K562 (cell line): ENCODE measurements around the gene ARHGEF38. TPM values are rescaled to one million over a fixed set of nuclear protein-coding genes. Genes with fewer than 3 reads are reported as not detected.

Experiments used
- ATAC-seq: fragments of 200-7000 bp; cut with Tn5 transposase; 3 replicates; pipeline ENCODE4 v1.9.1; 2020; ENCODE audit warnings: moderate library complexity
- BruUV-seq: library from RNA; stranded (reverse); fragments of 400-500 nt; replicated peaks from 2 replicates; lab custom pipeline; 2021; lab: Mats Ljungman, UMichigan
- CTCF ChIA-PET: fragments of 300-600 bp; formaldehyde crosslinking; extraction: SDS; loops from one replicate; lab custom pipeline; 2021; ENCODE audit warnings: low intra/inter-chr PET ratio; lab: Yijun Ruan, JAX
- POLR2A ChIA-PET: fragments of 300-600, 350-650 bp; sonication (Branson Sonifier 250); formaldehyde crosslinking; extraction: SDS; loops from one replicate; lab custom pipeline; 2021; ENCODE audit warnings: antibody characterized with exemption, inconsistent platforms; lab: Yijun Ruan, JAX
- DNase-seq, 4 experiments: peaks; one replicate each; pipeline versions ENCODE4 v3.0.0 to v3.0.0-alpha.2; 2011 to 2018; ENCODE audit warnings: low spot score in 3 of 4, mixed read lengths in 3 of 4; ENCODE audit errors: extremely low read depth in 1 of 4
- FAIRE-seq: peaks from 2 replicates; lab custom pipeline; 2011; peaks lifted over from hg19 to GRCh38; lab: Jason Lieb, UNC
- H2AFZ ChIP-seq: 2 replicates; pipeline ENCODE4 v1.6.0; 2011; ENCODE audit warnings: low read depth, low read length, control low read depth, inconsistent platforms
- H3K27ac ChIP-seq: fragments of 200-600 bp; 3 replicates; pipeline ENCODE4 v1.8.0; 2011; ENCODE audit warnings: low read depth, mild to moderate bottlenecking, control low read depth, inconsistent platforms, low read length, moderate library complexity, mixed read lengths; ENCODE audit errors: extremely low read depth
- H3K27me3 ChIP-seq, 2 experiments: fragments of 300-600 bp in 1 of 2; 2 replicates in 1 of 2; 3 replicates in 1 of 2; pipeline versions ENCODE4 v1.6.0 to v1.8.0; 2011; ENCODE audit warnings: inconsistent platforms in 2 of 2, low read length in 2 of 2, mild to moderate bottlenecking in 1 of 2, mixed read lengths in 1 of 2, moderate library complexity in 1 of 2; ENCODE audit not compliant: control insufficient read depth in 2 of 2, insufficient read depth in 2 of 2
- H3K36me3 ChIP-seq: fragments of 300-600 bp; 3 replicates; pipeline ENCODE4 v1.8.0; 2011; ENCODE audit warnings: mild to moderate bottlenecking, low read length, inconsistent platforms; ENCODE audit not compliant: control insufficient read depth, insufficient read depth
- H3K4me1 ChIP-seq, 2 experiments: fragments of 200-600 bp in 1 of 2; replicated peaks in 1 of 2; 2 replicates in 1 of 2; 3 replicates in 1 of 2; pipeline versions ENCODE4 v1.5.1 to v1.8.0; 2011; ENCODE audit warnings: inconsistent platforms in 2 of 2, low read length in 2 of 2, mild to moderate bottlenecking in 1 of 2, mixed read lengths in 1 of 2, moderate library complexity in 1 of 2; ENCODE audit not compliant: control insufficient read depth in 2 of 2, insufficient read depth in 2 of 2
- H3K4me2 ChIP-seq: 2 replicates; pipeline ENCODE4 v1.6.1; 2011; ENCODE audit warnings: low read length, control low read depth, inconsistent platforms, mixed read lengths; ENCODE audit not compliant: insufficient read depth
- H3K4me3 ChIP-seq: fragments of 200-600 bp; sonication (generic), shearing (Covaris generic); 2 replicates; pipeline ENCODE4 v1.5.1; 2016; ENCODE audit warnings: control low read depth, inconsistent platforms
- H3K79me2 ChIP-seq: fragments of 200-600 bp; 3 replicates; pipeline ENCODE4 v1.8.0; 2011; ENCODE audit warnings: low read length, inconsistent platforms; ENCODE audit not compliant: control insufficient read depth, insufficient read depth
- H3K9ac ChIP-seq, 2 experiments: 2 replicates each; pipeline versions ENCODE4 v1.6.0 to v1.6.1; 2011; ENCODE audit warnings: low read depth in 2 of 2, low read length in 2 of 2, control low read depth in 1 of 2, inconsistent platforms in 1 of 2, mild to moderate bottlenecking in 1 of 2, mixed read lengths in 1 of 2; ENCODE audit not compliant: insufficient read depth in 1 of 2
- H3K9me1 ChIP-seq: one replicate; pipeline ENCODE4 v1.6.0; 2011; ENCODE audit warnings: inconsistent platforms, mild to moderate bottlenecking, low read length, moderate library complexity; ENCODE audit not compliant: control insufficient read depth, insufficient read depth
- H3K9me3 ChIP-seq: replicated peaks from 2 replicates; pipeline ENCODE4 v1.5.1; 2011; ENCODE audit warnings: low read depth, low read length, inconsistent platforms; ENCODE audit not compliant: control insufficient read depth, insufficient read depth
- H4K20me1 ChIP-seq: replicated peaks from 2 replicates; pipeline ENCODE4 v1.6.1; 2011; ENCODE audit warnings: low read length, inconsistent platforms, mixed read lengths; ENCODE audit not compliant: control insufficient read depth, insufficient read depth
- BRD4 ChIP-seq: fragments of 200-600 bp; sonication (generic); IDR thresholded peaks from 2 replicates; pipeline ENCODE4 v1.6.1; 2017; ENCODE audit warnings: inconsistent platforms
- CHD1 ChIP-seq: fragments of 200-600 bp; sonication (generic); IDR thresholded peaks from one replicate; pipeline ENCODE4 v1.6.1; 2012; ENCODE audit warnings: mild to moderate bottlenecking, moderate library complexity, low read length, inconsistent platforms
- CTBP1 ChIP-seq: fragments of 450-650 bp; IDR thresholded peaks from 2 replicates; pipeline ENCODE4 v1.6.1; 2016; ENCODE audit warnings: borderline replicate concordance
- MECOM ChIP-seq: fragments of 250-450 bp; sonication (Bioruptor Pico); IDR thresholded peaks from 2 replicates; pipeline ENCODE4 v1.8.0; 2022; ENCODE audit warnings: inconsistent platforms
- NCOA2 ChIP-seq, 2 experiments: fragments of 450-650 bp; IDR thresholded peaks; 2 replicates each; pipeline ENCODE4 v1.6.1; 2018; ENCODE audit warnings: mild to moderate bottlenecking in 2 of 2, moderate library complexity in 1 of 2; ENCODE audit not compliant: partially characterized antibody in 2 of 2
- NR3C1 ChIP-seq: sonication (generic); formaldehyde crosslinking; IDR thresholded peaks from 2 replicates; pipeline ENCODE4 v1.8.1; 2022; ENCODE audit warnings: missing genetic modification reagents
- ZBTB17 ChIP-seq: fragments of 450-650 bp; formaldehyde crosslinking; IDR thresholded peaks from 2 replicates; pipeline ENCODE4 v1.4.0; 2020; ENCODE audit warnings: mild to moderate bottlenecking
- ZNF184 ChIP-seq: sonication (generic); formaldehyde crosslinking; IDR thresholded peaks from 2 replicates; pipeline ENCODE4 v1.5.0; 2020; ENCODE audit warnings: missing genetic modification reagents
- ZNF280A ChIP-seq: fragments of 450-650 bp; IDR thresholded peaks from 2 replicates; pipeline ENCODE4 v1.6.1; 2018; ENCODE audit warnings: mild to moderate bottlenecking, low read depth; ENCODE audit not compliant: partially characterized antibody
- ZNF316 ChIP-seq: fragments of 450-650 bp; IDR thresholded peaks from 2 replicates; pipeline ENCODE4 v1.6.1; 2016
- ZNF561 ChIP-seq: fragments of 450-650 bp; formaldehyde crosslinking; conservative IDR thresholded peaks from 2 replicates; pipeline ENCODE4 v1.4.0; 2020; ENCODE audit warnings: mild to moderate bottlenecking, moderate library complexity
- WGBS: fragments of 100-300 bp; shearing (Covaris generic); methylation state at CpG from one replicate; pipeline ENCODE4 v1.1.6; 2016; ENCODE audit warnings: low coverage, mixed read lengths; ENCODE audit not compliant: insufficient coverage; ENCODE audit errors: missing lambda C conversion rate; 5-methylcytosine and 5-hydroxymethylcytosine counted together
- in situ Hi-C: fragments of 300-500 bp; cut with MboI; formaldehyde crosslinking; loops from 4 replicates; pipeline ENCODE4 v1.15.0; 2018; ENCODE audit warnings: inconsistent platforms, mixed read lengths
- intact Hi-C: fragments of 100-400 bp; cut with micrococcal nuclease; formaldehyde crosslinking; loops from 2 replicates; pipeline ENCODE4 v1.14.2; 2022
- polyA plus RNA-seq, 8 experiments: library from polyadenylated mRNA; depleted of rRNA in 4 of 8; stranded (reverse) in 5 of 8; unstranded in 3 of 8; fragments of >200 nt; fragmentation: Nextera tagmentation in 2 of 8; fragmentation: Illumina TruSeq in 1 of 8; extraction: Ambion mirVana in 2 of 8; extraction: Trizol in 1 of 8; gene quantifications; 2 replicates each; pipeline versions ENCODE4 v1.2.1 to v1.2.3, GENCODE V29; 2011 to 2014; ENCODE audit warnings: inconsistent platforms in 1 of 8, missing spikeins in 1 of 8
- total RNA-seq, 7 experiments: library from RNA; depleted of rRNA in 6 of 7; stranded (reverse); fragments of >200 nt in 6 of 7; fragmentation: Illumina TruSeq in 2 of 7; extraction: Trizol in 2 of 7; gene quantifications; 2 replicates each; pipeline versions ENCODE4 v1.2.1 to v1.2.3, GENCODE V29; 2011 to 2021; ENCODE audit warnings: low replicate concordance in 1 of 7
- TF ChIP-seq, protein P1 (sequence below): fragments of 250-450 bp; sonication (Bioruptor Pico); IDR thresholded peaks from 2 replicates; pipeline ENCODE4 v1.8.0; 2022; ENCODE audit warnings: inconsistent platforms, mild to moderate bottlenecking, moderate library complexity, borderline replicate concordance
- TF ChIP-seq, protein P2 (sequence below): IDR thresholded peaks from 3 replicates; pipeline ENCODE4 v1.6.1; 2011; ENCODE audit warnings: borderline replicate concordance, mild to moderate bottlenecking; ENCODE audit not compliant: insufficient read length, insufficient read depth
- TF ChIP-seq, protein P3 (sequence below), 2 experiments: fragments of 250-450 bp in 1 of 2; fragments of 450-650 bp in 1 of 2; sonication (Bioruptor Pico) in 1 of 2; IDR thresholded peaks; 2 replicates each; pipeline versions ENCODE4 v1.6.1 to v1.8.0; 2016 to 2021; ENCODE audit warnings: mild to moderate bottlenecking in 2 of 2, moderate library complexity in 2 of 2, missing compliant biosample characterization in 1 of 2, missing genetic modification characterization in 1 of 2
- TF ChIP-seq, protein P4 (sequence below): fragments of 250-450 bp; sonication (Bioruptor Pico); IDR thresholded peaks from 2 replicates; pipeline ENCODE4 v1.5.0; 2020; ENCODE audit warnings: mild to moderate bottlenecking
- TF ChIP-seq, protein P5 (sequence below): sonication (generic); formaldehyde crosslinking; IDR thresholded peaks from 2 replicates; pipeline ENCODE4 v1.8.0; 2022; ENCODE audit warnings: missing genetic modification reagents, mild to moderate bottlenecking, borderline replicate concordance

ARHGEF38 gene
- total and polyA plus RNA-seq, 9 of the 15 experiments (the other 6 are each of a cell fraction or from before 2014, with no cell fraction given): 0.17 TPM; not detected in 8

DNA sequence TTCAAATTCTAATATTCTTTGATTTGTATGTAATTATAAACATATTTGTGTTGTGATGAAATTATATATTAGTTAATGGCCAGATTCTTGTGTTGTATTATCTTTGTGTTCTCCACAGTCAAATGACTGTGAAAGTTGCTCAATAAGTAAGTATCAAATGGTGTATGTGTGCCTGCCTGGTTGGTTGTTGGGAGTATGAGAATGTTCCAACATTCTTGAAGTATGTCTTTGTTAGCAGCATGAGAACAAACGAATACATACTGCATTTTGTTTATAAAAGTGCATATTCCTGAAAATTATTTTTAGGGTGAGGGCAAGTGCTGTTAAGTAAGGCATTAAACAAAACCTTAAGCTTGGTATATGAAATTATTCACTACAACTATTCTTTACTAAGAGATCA lies 16.2 kb downstream of the ARHGEF38 start:
- Histone ChIP-seq H3K27me3 (no peaks in the 10 kb centered on the region), H4K20me1 (no peaks in the 10 kb centered on the region), H3K4me2 (no peak overlapping the region), H2AFZ (no peak overlapping the region), H3K36me3 (no peaks in the 10 kb centered on the region), H3K4me3 (no peak overlapping the region), H3K4me1 (no peaks in the 10 kb centered on the region), H3K27ac (no peak overlapping the region), H3K79me2 (no peaks in the 10 kb centered on the region), H3K9me1 (no peaks in the 10 kb centered on the region), H3K9me3 (no peaks in the 10 kb centered on the region), H3K9ac (no peak overlapping the region)
- no peak for FAIRE-seq
- intact Hi-C loops (no loop called here), in situ Hi-C loops (no loop called here)
- ATAC-seq: no peak
- DNase-seq: no peak
- no TSS peak for BruUV-seq
- ChIA-PET POLR2A (interaction anchor here (0.8 kb wide), 1 partner anchor 17 kb away, joined by 3 read pairs; no protein-coding TSS in a partner anchor), CTCF (no interaction called here)
- WGBS: 0% methylated on average over 1 of the region's 1 CpG
- no peak for TF ChIP-seq ZNF184 (CRISPR knock-in tag)
- TF ChIP-seq ZNF280A: no peak
- TF ChIP-seq, protein P1, sequence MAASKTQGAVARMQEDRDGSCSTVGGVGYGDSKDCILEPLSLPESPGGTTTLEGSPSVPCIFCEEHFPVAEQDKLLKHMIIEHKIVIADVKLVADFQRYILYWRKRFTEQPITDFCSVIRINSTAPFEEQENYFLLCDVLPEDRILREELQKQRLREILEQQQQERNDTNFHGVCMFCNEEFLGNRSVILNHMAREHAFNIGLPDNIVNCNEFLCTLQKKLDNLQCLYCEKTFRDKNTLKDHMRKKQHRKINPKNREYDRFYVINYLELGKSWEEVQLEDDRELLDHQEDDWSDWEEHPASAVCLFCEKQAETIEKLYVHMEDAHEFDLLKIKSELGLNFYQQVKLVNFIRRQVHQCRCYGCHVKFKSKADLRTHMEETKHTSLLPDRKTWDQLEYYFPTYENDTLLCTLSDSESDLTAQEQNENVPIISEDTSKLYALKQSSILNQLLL: no peak
- TF ChIP-seq, protein P2, sequence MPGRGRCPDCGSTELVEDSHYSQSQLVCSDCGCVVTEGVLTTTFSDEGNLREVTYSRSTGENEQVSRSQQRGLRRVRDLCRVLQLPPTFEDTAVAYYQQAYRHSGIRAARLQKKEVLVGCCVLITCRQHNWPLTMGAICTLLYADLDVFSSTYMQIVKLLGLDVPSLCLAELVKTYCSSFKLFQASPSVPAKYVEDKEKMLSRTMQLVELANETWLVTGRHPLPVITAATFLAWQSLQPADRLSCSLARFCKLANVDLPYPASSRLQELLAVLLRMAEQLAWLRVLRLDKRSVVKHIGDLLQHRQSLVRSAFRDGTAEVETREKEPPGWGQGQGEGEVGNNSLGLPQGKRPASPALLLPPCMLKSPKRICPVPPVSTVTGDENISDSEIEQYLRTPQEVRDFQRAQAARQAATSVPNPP: no peak
- no peak for TF ChIP-seq NCOA2 (IDR thresholded peaks at IDR 0.05; ENCODE audit: partially characterized antibody in 2 of 2)
- TF ChIP-seq ZNF316: no peak
- TF ChIP-seq, protein P3, sequence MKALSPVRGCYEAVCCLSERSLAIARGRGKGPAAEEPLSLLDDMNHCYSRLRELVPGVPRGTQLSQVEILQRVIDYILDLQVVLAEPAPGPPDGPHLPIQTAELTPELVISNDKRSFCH (CRISPR knock-in tag; IDR thresholded peaks at IDR 0.05): no peak
- TF ChIP-seq, protein P3 (tag; IDR thresholded peaks at IDR 0.05): no peak
- TF ChIP-seq MECOM (CRISPR knock-in tag): no peak
- TF ChIP-seq ZBTB17 (CRISPR knock-in tag): no peak
- TF ChIP-seq CHD1: no peak
- TF ChIP-seq, protein P4, sequence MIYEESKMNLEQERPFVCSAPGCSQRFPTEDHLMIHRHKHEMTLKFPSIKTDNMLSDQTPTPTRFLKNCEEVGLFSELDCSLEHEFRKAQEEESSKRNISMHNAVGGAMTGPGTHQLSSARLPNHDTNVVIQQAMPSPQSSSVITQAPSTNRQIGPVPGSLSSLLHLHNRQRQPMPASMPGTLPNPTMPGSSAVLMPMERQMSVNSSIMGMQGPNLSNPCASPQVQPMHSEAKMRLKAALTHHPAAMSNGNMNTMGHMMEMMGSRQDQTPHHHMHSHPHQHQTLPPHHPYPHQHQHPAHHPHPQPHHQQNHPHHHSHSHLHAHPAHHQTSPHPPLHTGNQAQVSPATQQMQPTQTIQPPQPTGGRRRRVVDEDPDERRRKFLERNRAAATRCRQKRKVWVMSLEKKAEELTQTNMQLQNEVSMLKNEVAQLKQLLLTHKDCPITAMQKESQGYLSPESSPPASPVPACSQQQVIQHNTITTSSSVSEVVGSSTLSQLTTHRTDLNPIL (CRISPR knock-in tag): no peak
- TF ChIP-seq BRD4: no peak
- TF ChIP-seq, protein P5, sequence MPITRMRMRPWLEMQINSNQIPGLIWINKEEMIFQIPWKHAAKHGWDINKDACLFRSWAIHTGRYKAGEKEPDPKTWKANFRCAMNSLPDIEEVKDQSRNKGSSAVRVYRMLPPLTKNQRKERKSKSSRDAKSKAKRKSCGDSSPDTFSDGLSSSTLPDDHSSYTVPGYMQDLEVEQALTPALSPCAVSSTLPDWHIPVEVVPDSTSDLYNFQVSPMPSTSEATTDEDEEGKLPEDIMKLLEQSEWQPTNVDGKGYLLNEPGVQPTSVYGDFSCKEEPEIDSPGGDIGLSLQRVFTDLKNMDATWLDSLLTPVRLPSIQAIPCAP: no peak
- TF ChIP-seq CTBP1: no peak
- TF ChIP-seq ZNF561: no peak
- TF ChIP-seq NR3C1 (CRISPR knock-in tag): no peak
